Measurements from ENCODE around the gene MRGPRD.

The MRGPRD gene

DNA sequence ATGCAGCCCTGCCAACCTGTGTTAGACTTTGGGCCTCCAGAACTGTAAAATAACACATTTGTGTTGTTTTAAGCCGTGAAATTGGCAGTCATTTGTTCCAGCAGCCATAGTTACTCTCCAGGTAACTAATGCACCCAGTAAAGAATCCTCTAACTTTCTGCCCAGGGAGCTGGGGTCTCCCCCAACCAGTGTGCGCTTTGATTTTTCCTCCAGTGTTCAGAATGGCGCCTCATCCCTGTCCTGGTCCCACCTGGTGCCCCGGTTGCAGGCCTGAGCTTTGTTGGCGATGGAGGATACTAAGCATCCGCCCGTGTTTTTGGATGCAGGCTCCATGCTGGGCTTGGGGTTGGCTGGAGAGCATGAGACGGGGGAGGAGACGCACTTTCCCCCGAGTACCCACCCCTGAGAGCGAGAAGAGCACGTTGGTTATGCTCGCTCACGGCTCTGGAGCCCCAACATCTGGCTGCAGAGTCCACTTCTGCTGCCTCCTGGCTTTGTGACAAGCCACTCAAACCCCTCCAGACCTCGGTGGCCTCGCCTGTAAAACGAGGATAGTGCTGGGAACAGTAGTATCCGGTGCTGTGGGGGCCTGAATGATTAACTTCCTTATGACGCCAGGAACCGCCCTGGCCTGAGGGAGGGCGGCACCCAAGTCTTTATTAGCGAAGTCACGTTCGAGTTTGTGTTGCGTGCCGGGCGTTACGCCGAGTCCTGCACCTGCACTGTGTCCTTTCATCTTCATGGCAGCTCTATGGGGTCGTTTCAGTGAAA, 25.8 kb downstream of the MRGPRD start:
- no peak overlapping the region for H3K4me3 ChIP-seq (ENCODE audit: low read depth, low read length)
- TF ChIP-seq, protein P1, sequence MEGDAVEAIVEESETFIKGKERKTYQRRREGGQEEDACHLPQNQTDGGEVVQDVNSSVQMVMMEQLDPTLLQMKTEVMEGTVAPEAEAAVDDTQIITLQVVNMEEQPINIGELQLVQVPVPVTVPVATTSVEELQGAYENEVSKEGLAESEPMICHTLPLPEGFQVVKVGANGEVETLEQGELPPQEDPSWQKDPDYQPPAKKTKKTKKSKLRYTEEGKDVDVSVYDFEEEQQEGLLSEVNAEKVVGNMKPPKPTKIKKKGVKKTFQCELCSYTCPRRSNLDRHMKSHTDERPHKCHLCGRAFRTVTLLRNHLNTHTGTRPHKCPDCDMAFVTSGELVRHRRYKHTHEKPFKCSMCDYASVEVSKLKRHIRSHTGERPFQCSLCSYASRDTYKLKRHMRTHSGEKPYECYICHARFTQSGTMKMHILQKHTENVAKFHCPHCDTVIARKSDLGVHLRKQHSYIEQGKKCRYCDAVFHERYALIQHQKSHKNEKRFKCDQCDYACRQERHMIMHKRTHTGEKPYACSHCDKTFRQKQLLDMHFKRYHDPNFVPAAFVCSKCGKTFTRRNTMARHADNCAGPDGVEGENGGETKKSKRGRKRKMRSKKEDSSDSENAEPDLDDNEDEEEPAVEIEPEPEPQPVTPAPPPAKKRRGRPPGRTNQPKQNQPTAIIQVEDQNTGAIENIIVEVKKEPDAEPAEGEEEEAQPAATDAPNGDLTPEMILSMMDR (IDR thresholded peaks at IDR 0.05; ENCODE audit: insufficient read depth, low read length, missing control alignments) = no peak
- POLR2A ChIA-PET = no interaction called here
- CTCF ChIA-PET = no interaction called here
- DNase-seq (ENCODE audit: low read depth, low spot score) = no peak

DNA sequence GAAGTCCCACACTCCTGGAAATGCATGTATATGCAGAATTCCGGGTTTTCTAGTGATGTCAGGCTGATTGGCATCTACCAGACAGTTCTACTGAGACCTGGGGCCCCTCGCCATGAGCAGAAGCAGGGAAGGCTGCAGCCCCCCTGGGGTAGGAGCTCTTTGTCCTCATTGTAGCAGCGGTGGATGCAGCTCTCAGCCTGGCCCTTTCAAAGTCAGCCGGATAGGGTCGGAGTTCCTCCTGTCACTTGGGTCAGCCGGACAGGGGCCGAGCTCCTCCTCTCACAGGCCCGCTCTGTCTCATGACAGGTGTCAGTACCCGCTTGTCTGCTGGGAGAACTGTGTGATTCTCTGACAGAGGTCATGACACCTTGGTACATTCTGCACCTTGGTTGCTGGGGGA, 30.0 kb downstream of the MRGPRD start:
- POLR2A ChIA-PET = no interaction called here
- TF ChIP-seq, protein P1 (IDR thresholded peaks at IDR 0.05; ENCODE audit: insufficient read depth, low read length, missing control alignments) = no peak
- H3K4me3 ChIP-seq (ENCODE audit: low read depth, low read length) = no peak overlapping the region
- no peak for DNase-seq (ENCODE audit: low read depth, low spot score)
- CTCF ChIA-PET = interaction anchor here (2.4 kb wide), 1 partner anchor 93 kb away, joined by 9 read pairs; no protein-coding TSS in a partner anchor

DNA sequence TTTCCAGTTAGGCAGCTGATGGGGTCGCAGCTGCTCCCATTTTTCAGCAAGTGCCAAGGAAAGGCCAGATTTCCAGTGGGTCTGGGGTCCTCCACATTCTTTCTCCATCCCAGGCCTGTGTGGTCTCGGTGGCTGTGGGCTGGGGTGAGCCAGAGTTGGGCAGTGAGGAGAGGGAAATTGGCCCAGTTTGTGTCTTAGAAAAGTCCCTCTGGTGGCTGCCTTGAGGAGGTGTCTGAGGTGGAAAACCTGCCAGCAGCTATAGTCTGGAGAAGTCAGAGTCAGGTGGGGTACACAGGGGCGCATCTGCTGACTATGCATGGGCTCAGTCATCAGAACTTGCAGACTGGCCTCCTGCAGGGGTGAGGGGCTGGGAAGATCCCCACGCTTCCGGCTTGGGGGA, 30.5 kb downstream of the MRGPRD start:
- POLR2A ChIA-PET = no interaction called here
- DNase-seq (ENCODE audit: low read depth, low spot score) = no peak
- CTCF ChIA-PET = interaction anchor here (0.8 to 2.4 kb wide), 2 partner anchors 23 to 94 kb away, joined by 3 to 9 read pairs; no protein-coding TSS in a partner anchor
- TF ChIP-seq, protein P1 (IDR thresholded peaks at IDR 0.05; ENCODE audit: insufficient read depth, low read length, missing control alignments) = peak; percentile 32
- H3K4me3 ChIP-seq (ENCODE audit: low read depth, low read length) = no peak overlapping the region

DNA sequence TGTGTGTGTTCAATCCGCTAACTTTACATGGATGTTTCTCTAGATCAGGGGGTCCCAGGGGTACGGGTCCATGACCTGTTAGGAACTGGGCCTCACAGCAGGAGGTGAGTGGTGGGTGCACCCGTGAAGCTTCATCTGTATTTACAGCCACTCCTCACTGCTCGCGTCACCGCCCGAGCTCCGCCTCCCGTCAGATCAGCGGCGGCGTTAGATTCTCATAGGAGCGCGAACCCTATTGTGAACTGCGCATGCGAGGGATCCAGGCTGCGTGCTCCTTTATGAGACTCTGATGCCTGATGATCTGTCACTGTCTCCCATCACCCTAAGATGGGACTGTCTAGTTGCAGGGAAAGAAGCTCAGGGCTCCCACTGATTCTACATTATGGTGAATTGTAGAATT, 31.9 kb downstream of the MRGPRD start:
- TF ChIP-seq, protein P1 (IDR thresholded peaks at IDR 0.05; ENCODE audit: insufficient read depth, low read length, missing control alignments) = no peak
- no peak overlapping the region for H3K4me3 ChIP-seq (ENCODE audit: low read depth, low read length)
- CTCF ChIA-PET = interaction anchor here (1.2 to 1.8 kb wide), 3 partner anchors 59 to 338 kb away, joined by 3 read pairs; no protein-coding TSS in a partner anchor
- POLR2A ChIA-PET = interaction anchor here (0.5 kb wide), 1 partner anchor 729 kb away, joined by 3 read pairs; no protein-coding TSS in a partner anchor
- no peak for DNase-seq (ENCODE audit: low read depth, low spot score)

DNA sequence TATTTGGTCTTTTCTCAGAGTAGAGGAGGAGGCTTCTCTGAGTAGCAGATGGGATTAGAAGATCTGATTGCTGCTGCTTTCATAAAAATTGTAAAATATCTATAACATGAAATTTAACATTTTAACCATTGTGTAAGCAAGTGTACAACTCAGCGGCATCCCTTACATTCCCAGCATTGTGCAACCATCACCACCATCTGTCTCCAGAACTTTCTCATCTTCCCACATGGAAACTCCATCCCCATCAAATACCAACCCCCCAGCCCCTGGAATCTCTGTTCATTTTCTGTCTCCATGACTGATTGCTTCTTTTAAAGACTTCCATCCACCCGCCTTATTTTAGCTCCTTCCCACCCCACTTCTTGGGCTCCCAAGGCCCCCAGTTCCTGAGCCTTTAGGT, 32.3 kb downstream of the MRGPRD start:
- no peak overlapping the region for H3K4me3 ChIP-seq (ENCODE audit: low read depth, low read length)
- TF ChIP-seq, protein P1 (IDR thresholded peaks at IDR 0.05; ENCODE audit: insufficient read depth, low read length, missing control alignments) = no peak
- ChIA-PET POLR2A (no interaction called here), CTCF (interaction anchor here (0.8 to 1.8 kb wide), 5 partner anchors 12 to 338 kb away, joined by 3 read pairs; no protein-coding TSS in a partner anchor)
- no peak for DNase-seq (ENCODE audit: low read depth, low spot score)

DNA sequence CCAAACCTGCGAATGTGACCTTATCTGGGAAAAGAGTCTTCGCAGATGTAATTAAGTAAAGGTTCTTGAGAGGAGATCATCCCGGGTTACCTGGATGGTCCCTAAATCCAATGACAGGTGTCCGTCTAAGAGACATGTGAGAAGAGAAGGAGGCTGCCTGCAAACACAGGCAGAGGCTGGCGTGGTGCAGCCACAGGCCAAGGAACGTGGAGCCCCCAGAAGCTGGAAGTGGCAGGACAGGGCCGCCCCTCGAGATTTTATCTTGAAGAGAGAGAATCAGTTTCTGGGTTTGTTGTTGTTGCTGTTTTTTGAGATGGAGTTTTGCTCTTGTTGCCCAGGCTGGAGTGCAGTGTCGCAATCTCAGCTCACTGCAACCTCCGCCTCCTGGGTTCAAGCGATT, 33.6 kb downstream of the MRGPRD start:
- ChIA-PET CTCF (no interaction called here), POLR2A (interaction anchor here (1.3 kb wide), 1 partner anchor 64 kb away, joined by 4 read pairs; no protein-coding TSS in a partner anchor)
- no peak overlapping the region for H3K4me3 ChIP-seq (ENCODE audit: low read depth, low read length)
- TF ChIP-seq, protein P1 (IDR thresholded peaks at IDR 0.05; ENCODE audit: insufficient read depth, low read length, missing control alignments) = no peak
- no peak for DNase-seq (ENCODE audit: low read depth, low spot score)

All from AG04449 (cell line).